IMR-90 (cell line): Measurements from ENCODE around the gene DHRS7C.

Experiments
- BHLHE40 ChIP-seq: fragments of 150-350 bp; IDR thresholded peaks from 2 replicates; pipeline ENCODE4 v1.6.1; 2016; ENCODE audit warnings: mild to moderate bottlenecking, low read depth, low read length
- MAFK ChIP-seq: IDR thresholded peaks from 2 replicates; pipeline ENCODE4 v1.6.1; 2012; ENCODE audit warnings: low read depth, low read length, improper control_type of control experiment
- MXI1 ChIP-seq: IDR thresholded peaks from 2 replicates; pipeline ENCODE4 v1.6.1; 2012; ENCODE audit warnings: low read depth, mild to moderate bottlenecking, low read length, moderate library complexity, borderline replicate concordance
- POLR2A ChIP-seq: IDR thresholded peaks from 2 replicates; pipeline ENCODE4 v1.6.1; 2012; ENCODE audit warnings: mild to moderate bottlenecking, low read depth, low read length
- RAD21 ChIP-seq: IDR thresholded peaks from 2 replicates; pipeline ENCODE4 v1.6.1; 2012; ENCODE audit warnings: low read length, improper control_type of control experiment
- SMC3 ChIP-seq: fragments of 150-350 bp; IDR thresholded peaks from 2 replicates; pipeline ENCODE4 v1.6.1; 2016; ENCODE audit warnings: low read depth, mild to moderate bottlenecking, antibody characterized with exemption, low read length, moderate library complexity
- TF ChIP-seq, protein P1 (sequence below): conservative IDR thresholded peaks from 2 replicates; pipeline ENCODE4 v1.5.1; 2012; ENCODE audit warnings: mild to moderate bottlenecking, low read depth, low read length, improper control_type of control experiment

GRCh38 chr17:9825641-9826150 lies 34.3 kb upstream of the DHRS7C start, which contains the start of gene GLP2R:
- TF ChIP-seq BHLHE40 (no peak), POLR2A (no peak), RAD21 (no peak), SMC3 (no peak), MAFK (no peak), MXI1 (no peak)
- TF ChIP-seq, protein P1, sequence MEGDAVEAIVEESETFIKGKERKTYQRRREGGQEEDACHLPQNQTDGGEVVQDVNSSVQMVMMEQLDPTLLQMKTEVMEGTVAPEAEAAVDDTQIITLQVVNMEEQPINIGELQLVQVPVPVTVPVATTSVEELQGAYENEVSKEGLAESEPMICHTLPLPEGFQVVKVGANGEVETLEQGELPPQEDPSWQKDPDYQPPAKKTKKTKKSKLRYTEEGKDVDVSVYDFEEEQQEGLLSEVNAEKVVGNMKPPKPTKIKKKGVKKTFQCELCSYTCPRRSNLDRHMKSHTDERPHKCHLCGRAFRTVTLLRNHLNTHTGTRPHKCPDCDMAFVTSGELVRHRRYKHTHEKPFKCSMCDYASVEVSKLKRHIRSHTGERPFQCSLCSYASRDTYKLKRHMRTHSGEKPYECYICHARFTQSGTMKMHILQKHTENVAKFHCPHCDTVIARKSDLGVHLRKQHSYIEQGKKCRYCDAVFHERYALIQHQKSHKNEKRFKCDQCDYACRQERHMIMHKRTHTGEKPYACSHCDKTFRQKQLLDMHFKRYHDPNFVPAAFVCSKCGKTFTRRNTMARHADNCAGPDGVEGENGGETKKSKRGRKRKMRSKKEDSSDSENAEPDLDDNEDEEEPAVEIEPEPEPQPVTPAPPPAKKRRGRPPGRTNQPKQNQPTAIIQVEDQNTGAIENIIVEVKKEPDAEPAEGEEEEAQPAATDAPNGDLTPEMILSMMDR, result no peak
